Stomach (tissue), 9 donors: ENCODE results near the gene SLC35F3. TPM values are rescaled to one million over a fixed set of nuclear protein-coding genes. Genes with fewer than 3 reads are reported as not detected.
"Not testable (repeated sequence)": the region's sequence is repeated elsewhere in the genome, so short reads cannot be mapped to it uniquely, and the experiment has no call there.

Experiments used
- DNase-seq, 2 donors: peaks; one replicate each; pipeline versions ENCODE4 v3.0.0 to v3.0.0-alpha.2; 2013 to 2019
- H3K27ac ChIP-seq, 5 donors: fragments of 200-600 bp in 4 of 5; sonication (generic) in 4 of 5; one replicate each; pipeline ENCODE4 v1.5.1; 2013 to 2019; ENCODE audit warnings: mild to moderate bottlenecking in 1 of 5, moderate library complexity in 1 of 5
- H3K27me3 ChIP-seq, 3 donors: fragments of 200-600 bp; sonication (generic); one replicate each; pipeline ENCODE4 v1.5.1; 2017 to 2019; ENCODE audit warnings: mixed run types in 1 of 3
- H3K36me3 ChIP-seq, 4 donors: fragments of 200-600 bp; sonication (generic); 1 replicate in 3 of 4; 2 replicates in 1 of 4; pipeline ENCODE4 v1.5.1; 2016 to 2019
- H3K4me1 ChIP-seq, 4 donors: fragments of 200-600 bp; sonication (generic); one replicate each; pipeline ENCODE4 v1.5.1; 2016 to 2019
- H3K4me3 ChIP-seq, 4 donors: fragments of 200-600 bp; sonication (generic) in 3 of 4; one replicate each; pipeline ENCODE4 v1.5.1; 2016 to 2019; ENCODE audit warnings: mild to moderate bottlenecking in 1 of 4
- H3K9me3 ChIP-seq, 4 donors: fragments of 200-600 bp; sonication (generic); one replicate each; pipeline ENCODE4 v1.5.1; 2016 to 2019
- EP300 ChIP-seq: sonication (generic); formaldehyde crosslinking; IDR thresholded peaks from one replicate; pipeline ENCODE4 v1.6.1; 2017; ENCODE audit warnings: antibody characterized with exemption
- POLR2A ChIP-seq, 4 donors: fragments of 450-650 bp; IDR thresholded peaks; one replicate each; pipeline ENCODE4 v1.6.1; 2016; ENCODE audit warnings: antibody characterized with exemption in 4 of 4, control low read depth in 2 of 4, mild to moderate bottlenecking in 1 of 4, moderate library complexity in 1 of 4
- POLR2AphosphoS5 ChIP-seq, 3 donors: sonication (generic); formaldehyde crosslinking; IDR thresholded peaks; one replicate each; pipeline ENCODE4 v1.6.1; 2016; ENCODE audit warnings: antibody characterized with exemption in 3 of 3
- WGBS, 5 donors: extraction: QIAGEN DNeasy Blood & Tissue Kit in 3 of 5; methylation state at CpG; one replicate each; pipeline versions ENCODE4 v1.1.5 to v1.1.7; 2013 to 2018; 5-methylcytosine and 5-hydroxymethylcytosine counted together
- intact Hi-C: fragments of 100-400 bp; cut with DNase I; formaldehyde crosslinking; loops from one replicate; pipeline ENCODE4 v1.15.1; 2023; ENCODE audit warnings: low total_unique reads
- polyA plus RNA-seq, 3 donors: library from polyadenylated mRNA; stranded (reverse); fragments of 200-250 nt; gene quantifications; one replicate each; pipeline ENCODE4 v1.2.3, GENCODE V29; 2013
- total RNA-seq, 5 donors: library from RNA; depleted of rRNA; stranded (reverse); fragments of >200 nt; gene quantifications; one replicate each; pipeline versions ENCODE4 v1.1.0 to v1.2.3, GENCODE V29; 2014 to 2016
- TF ChIP-seq, protein P1 (sequence below), 7 experiments: fragments of 450-650 bp in 4 of 7; fragments of 200-600 bp in 3 of 7; sonication (generic) in 3 of 7; IDR thresholded peaks; one replicate each; pipeline ENCODE4 v1.5.1; 2016 to 2019; ENCODE audit warnings: antibody characterized with exemption in 7 of 7, control low read depth in 2 of 7, mild to moderate bottlenecking in 1 of 7
- donor health status: healthy with polysubstance abuse.
- donor health status: Bipolar disorder and iron deficiency.
- donor health status: healthy.

Gene SLC35F3
- total and polyA plus RNA-seq, 8 donors = under 0.01 to 1.5 (median 0.59) TPM; not detected in 2

DNA sequence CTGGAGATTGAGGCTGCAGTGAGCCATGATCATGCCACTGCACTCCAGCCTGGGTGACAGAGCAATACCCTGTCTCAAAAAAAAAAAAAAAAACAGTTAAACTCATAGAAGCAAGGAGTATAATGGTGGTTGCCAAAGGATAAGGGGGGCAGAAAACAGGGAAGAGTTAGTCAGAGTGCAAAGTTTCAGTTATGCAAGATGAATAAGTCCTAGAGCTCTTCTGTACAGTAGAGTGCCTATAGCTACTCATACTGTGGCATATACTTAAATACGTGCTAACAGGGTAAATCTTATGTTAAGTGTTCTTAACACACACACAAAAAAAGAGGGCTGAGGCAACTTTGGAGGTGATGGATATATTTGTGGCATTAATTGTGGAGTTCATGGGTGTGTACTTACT is 393.2 kb downstream of the SLC35F3 start:
- Histone ChIP-seq H3K9me3 (peaks cover 0 to 8% (median 2%) of the 10 kb centered on the region in 4 donors), H3K4me1 (no peaks in the 10 kb centered on the region), H3K36me3 (no peaks in the 10 kb centered on the region), H3K27ac (no peak overlapping the region), H3K27me3 (peaks cover 0 to 10% (median 8%) of the 10 kb centered on the region in 3 donors), H3K4me3 (no peak overlapping the region)
- WGBS, 5 donors = 78 to 91% (median 84%) methylated on average over 1 of the region's 1 CpG
- TF ChIP-seq POLR2AphosphoS5 (IDR thresholded peaks at IDR 0.05) (no peak), EP300 (no peak), POLR2A (IDR thresholded peaks at IDR 0.05) (no peak)
- TF ChIP-seq, protein P1, sequence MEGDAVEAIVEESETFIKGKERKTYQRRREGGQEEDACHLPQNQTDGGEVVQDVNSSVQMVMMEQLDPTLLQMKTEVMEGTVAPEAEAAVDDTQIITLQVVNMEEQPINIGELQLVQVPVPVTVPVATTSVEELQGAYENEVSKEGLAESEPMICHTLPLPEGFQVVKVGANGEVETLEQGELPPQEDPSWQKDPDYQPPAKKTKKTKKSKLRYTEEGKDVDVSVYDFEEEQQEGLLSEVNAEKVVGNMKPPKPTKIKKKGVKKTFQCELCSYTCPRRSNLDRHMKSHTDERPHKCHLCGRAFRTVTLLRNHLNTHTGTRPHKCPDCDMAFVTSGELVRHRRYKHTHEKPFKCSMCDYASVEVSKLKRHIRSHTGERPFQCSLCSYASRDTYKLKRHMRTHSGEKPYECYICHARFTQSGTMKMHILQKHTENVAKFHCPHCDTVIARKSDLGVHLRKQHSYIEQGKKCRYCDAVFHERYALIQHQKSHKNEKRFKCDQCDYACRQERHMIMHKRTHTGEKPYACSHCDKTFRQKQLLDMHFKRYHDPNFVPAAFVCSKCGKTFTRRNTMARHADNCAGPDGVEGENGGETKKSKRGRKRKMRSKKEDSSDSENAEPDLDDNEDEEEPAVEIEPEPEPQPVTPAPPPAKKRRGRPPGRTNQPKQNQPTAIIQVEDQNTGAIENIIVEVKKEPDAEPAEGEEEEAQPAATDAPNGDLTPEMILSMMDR (IDR thresholded peaks at IDR 0.05) = no peak
- no peak for DNase-seq
- intact Hi-C loops = no loop called here

DNA sequence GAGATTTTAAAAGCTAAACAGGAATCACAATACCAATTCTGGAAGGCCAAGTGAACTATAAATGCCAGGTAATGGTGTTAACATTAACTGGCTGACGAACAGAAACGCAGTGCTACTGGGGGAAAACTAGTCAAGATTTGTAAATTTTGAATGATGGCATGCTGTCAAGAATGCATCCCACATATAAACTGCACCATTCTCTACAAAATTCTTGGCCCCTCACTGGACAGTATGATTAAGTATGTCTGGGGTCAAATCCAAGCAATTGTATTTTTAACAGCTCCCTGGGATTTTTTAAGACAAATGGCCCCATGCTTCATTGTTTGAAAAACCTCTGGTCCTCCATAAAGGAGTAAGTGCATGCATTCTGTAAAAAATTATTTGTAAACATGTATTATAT is 395.6 kb downstream of the SLC35F3 start:
- Histone ChIP-seq H3K27ac (no peak overlapping the region), H3K36me3 (no peaks in the 10 kb centered on the region), H3K4me3 (no peak overlapping the region), H3K27me3 (peaks cover 0 to 6% (median 3%) of the 10 kb centered on the region in 3 donors), H3K4me1 (no peaks in the 10 kb centered on the region), H3K9me3 (peaks cover 0 to 8% (median 2%) of the 10 kb centered on the region in 4 donors)
- intact Hi-C loops = no loop called here
- WGBS, 5 donors = 64 to 88% (median 86%) methylated on average over 2 of the region's 2 CpGs
- DNase-seq = no peak
- TF ChIP-seq, protein P1 (IDR thresholded peaks at IDR 0.05) = no peak
- TF ChIP-seq POLR2A (IDR thresholded peaks at IDR 0.05) (no peak), POLR2AphosphoS5 (IDR thresholded peaks at IDR 0.05) (no peak), EP300 (no peak)

DNA sequence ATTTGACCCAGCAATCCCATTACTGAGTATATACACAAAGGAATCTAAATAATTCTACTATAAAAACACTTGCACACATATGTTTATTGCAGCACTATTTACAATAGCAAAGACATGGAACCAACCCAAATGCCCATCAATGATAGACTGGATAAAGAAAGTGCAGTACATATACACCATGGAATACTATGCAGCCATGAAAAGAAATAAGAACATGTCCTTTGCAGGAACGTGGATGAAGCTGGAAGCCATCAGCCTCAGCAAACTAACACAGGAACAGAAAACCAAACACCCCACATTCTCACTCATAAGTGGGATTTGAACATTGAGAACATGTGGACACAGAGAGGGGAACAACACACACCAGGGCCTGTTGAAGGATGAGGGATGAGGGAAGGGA is 397.2 kb downstream of the SLC35F3 start:
- H3K27me3 ChIP-seq, H3K27ac ChIP-seq, H3K4me1 ChIP-seq, H3K4me3 ChIP-seq, H3K9me3 ChIP-seq, intact Hi-C loops, DNase-seq, H3K36me3 ChIP-seq: not testable (repeated sequence)
- 66 to 81% (median 70%) methylated on average over 1 of the region's 1 CpG for WGBS, 5 donors

DNA sequence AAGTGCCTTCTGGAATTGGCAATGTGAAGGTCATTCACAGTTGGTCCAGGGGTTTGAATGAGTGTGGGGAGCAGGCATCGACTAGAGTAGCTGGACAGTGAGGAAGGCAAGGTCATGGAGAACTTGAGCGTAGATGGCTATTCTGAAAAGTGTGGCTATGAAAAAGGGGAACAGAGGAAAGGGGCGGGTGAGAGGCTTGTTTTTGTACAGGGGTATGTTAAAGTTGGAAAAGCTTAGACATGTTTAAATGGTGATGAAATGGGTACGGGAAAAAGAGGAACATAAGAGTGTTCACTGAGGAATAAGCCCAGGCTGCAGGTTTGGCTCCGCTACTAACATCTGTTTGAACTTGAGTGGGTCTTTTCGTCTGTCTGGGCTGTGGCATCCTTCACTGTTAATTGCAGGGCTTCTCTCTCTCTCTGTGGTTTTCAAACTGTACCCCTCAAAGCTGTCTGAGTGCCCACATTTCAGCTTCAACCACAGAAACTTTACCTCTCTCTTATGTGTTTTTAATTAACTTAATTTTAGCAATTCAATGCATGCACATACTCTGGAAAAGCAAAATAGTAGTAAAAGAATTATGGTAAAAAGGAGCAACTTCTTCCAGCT is 398.0 kb downstream of the SLC35F3 start:
- no peak overlapping the region for H3K4me3 ChIP-seq
- no peaks in the 10 kb centered on the region for H3K36me3 ChIP-seq
- H3K27me3 ChIP-seq = peaks cover 0 to 3% (median 0%) of the 10 kb centered on the region in 3 donors
- no peak for DNase-seq
- no peaks in the 10 kb centered on the region for H3K4me1 ChIP-seq
- 72 to 77% (median 77%) methylated on average over 6 of the region's 6 CpGs for WGBS, 5 donors
- peaks cover 0 to 8% (median 2%) of the 10 kb centered on the region in 4 donors for H3K9me3 ChIP-seq
- no peak for TF ChIP-seq EP300
- intact Hi-C loops = no loop called here
- no peak overlapping the region for H3K27ac ChIP-seq

DNA sequence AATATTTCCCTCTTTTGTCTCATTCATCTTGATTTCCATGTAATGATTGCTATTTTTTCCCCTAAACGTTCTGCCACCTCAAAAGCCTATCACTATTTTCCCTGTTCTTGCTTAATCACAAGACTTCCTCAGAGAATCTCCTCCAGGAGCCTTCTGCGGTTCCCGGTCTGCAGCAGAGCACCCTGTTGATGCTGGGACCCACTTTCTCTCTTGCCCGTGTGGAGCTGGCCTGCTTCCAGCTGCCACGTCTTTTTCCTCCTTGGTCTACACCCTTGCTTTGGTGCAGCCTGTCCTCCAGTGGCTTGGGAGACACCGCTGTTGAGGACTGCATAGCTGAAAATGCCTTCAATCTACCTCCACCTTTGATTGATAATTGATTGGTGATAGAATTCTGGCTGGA is 398.8 kb downstream of the SLC35F3 start:
- H3K27me3 ChIP-seq = peaks cover 0 to 3% (median 0%) of the 10 kb centered on the region in 3 donors
- WGBS, 5 donors = 38 to 49% (median 44%) methylated on average over 6 of the region's 6 CpGs
- H3K27ac ChIP-seq = no peak overlapping the region
- no peak for TF ChIP-seq POLR2AphosphoS5 (IDR thresholded peaks at IDR 0.05)
- TF ChIP-seq, protein P1 (IDR thresholded peaks at IDR 0.05) = no peak
- intact Hi-C loops = no loop called here
- H3K36me3 ChIP-seq = no peaks in the 10 kb centered on the region
- no peak overlapping the region for H3K4me3 ChIP-seq
- no peaks in the 10 kb centered on the region for H3K4me1 ChIP-seq
- DNase-seq = no peak
- H3K9me3 ChIP-seq = peaks cover 0 to 8% (median 2%) of the 10 kb centered on the region in 4 donors
